NT2/D1 (cell line): ENCODE data around the gene AGBL2.

Source experiments
- SUZ12 ChIP-seq: IDR thresholded peaks from 2 replicates; pipeline ENCODE4 v1.6.1; 2011; ENCODE audit not compliant: insufficient read length, insufficient read depth; ENCODE audit errors: extremely low read depth
- YY1 ChIP-seq: IDR thresholded peaks from 2 replicates; pipeline ENCODE4 v1.6.1; 2011; ENCODE audit not compliant: insufficient read length, insufficient read depth
- ZNF274 ChIP-seq: IDR thresholded peaks from 2 replicates; pipeline ENCODE4 v1.6.1; 2011; ENCODE audit warnings: mild to moderate bottlenecking, low read depth, low read length

GRCh38 chr11:47616726-47617416 lies 98.3 kb downstream of the AGBL2 start:
- TF ChIP-seq YY1 = no peak
- no peak for TF ChIP-seq ZNF274
- TF ChIP-seq SUZ12 = no peak
